ENCODE data around the gene VILL.

DNA sequence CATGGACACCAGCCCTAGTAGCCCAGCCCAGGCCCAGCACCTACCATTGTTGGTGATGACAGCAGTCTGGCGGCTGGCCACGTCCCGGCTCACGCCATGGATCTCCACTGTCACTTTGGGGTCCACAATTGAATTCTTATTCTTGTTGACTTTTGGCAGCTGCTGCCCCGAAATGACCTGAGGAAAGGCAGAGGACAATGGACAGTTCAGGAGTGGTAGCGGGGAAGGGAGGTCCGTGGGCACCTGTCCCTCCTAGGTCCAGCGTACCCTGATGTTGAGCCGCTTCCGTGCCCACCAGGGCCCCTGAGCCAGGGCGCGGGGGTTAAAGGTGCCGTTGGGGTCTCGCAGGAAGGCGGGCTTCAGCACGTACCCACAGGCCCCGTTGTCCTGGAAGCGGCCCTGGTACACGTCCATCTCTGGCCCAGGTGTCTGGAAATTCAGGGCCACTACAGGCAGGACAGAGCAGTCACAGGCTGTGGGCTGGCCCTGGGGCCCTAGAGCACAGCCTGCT is 17.7 kb downstream of the VILL start:
- TF ChIP-seq ZNF274 (IDR thresholded peaks at IDR 0.05; ENCODE audit: low read depth, low read length) (no peak), YY1 (IDR thresholded peaks at IDR 0.05; ENCODE audit: insufficient read depth, insufficient read length) (no peak)
